Measurements from ENCODE around the gene MUCL3. TPM values are rescaled to one million over a fixed set of nuclear protein-coding genes. Genes with fewer than 3 reads are reported as not detected.

Gene MUCL3
- total and polyA plus RNA-seq, 2 of the 8 experiments (the other 6 are each of a cell fraction or from before 2014, with no cell fraction given) = 0.15 to 0.37 TPM

DNA sequence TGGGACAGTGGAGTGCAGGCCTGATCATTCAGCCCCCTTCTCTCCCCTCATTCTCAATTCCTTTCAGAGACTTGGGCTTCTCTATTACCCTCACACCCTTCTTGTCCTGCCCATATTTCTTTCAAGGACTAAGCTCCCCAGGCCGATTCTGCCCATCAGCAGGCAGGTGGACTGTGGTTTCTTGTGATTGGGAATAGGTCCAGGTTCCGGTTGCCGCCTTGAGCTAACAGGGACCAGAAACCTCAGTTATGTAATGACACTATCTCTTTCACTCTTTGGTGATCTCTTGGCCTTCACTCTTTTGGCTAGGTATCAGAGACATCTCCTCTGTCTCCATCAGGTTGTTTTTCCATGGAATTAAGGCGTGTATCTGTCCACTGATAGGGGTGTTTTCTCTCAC, 6.5 kb downstream of the MUCL3 start:
- no peak overlapping the region for H3K18ac ChIP-seq (ENCODE audit: extremely low read depth, low read length)
- TF ChIP-seq, protein P1, sequence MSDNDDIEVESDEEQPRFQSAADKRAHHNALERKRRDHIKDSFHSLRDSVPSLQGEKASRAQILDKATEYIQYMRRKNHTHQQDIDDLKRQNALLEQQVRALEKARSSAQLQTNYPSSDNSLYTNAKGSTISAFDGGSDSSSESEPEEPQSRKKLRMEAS (IDR thresholded peaks at IDR 0.05) = no peak
- TF ChIP-seq, protein P2, sequence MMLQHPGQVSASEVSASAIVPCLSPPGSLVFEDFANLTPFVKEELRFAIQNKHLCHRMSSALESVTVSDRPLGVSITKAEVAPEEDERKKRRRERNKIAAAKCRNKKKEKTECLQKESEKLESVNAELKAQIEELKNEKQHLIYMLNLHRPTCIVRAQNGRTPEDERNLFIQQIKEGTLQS (IDR thresholded peaks at IDR 0.05; ENCODE audit: insufficient read depth, low read depth, low read length) = no peak
- TF ChIP-seq RAD21 (IDR thresholded peaks at IDR 0.05 in 1 of 2, conservative IDR thresholded peaks at IDR 0.05 in 1 of 2; ENCODE audit: low read depth in 2 of 2, low read length in 2 of 2) (no peak), RBBP5 (IDR thresholded peaks at IDR 0.05; ENCODE audit: borderline replicate concordance, low read depth, low read length) (no peak), CREB1 (IDR thresholded peaks at IDR 0.05) (no peak), SRF (IDR thresholded peaks at IDR 0.05; ENCODE audit: low read depth, low read length) (no peak), KDM1A (IDR thresholded peaks at IDR 0.05; ENCODE audit: borderline replicate concordance, low read length) (no peak), NRF1 (IDR thresholded peaks at IDR 0.05; ENCODE audit: low read depth, low read length) (no peak), PHF8 (conservative IDR thresholded peaks at IDR 0.05; ENCODE audit: low read depth, low read length) (no peak)
- no peak overlapping the region for H2BK12ac ChIP-seq (ENCODE audit: low read depth, low read length)
- no peak overlapping the region for H2BK5ac ChIP-seq (ENCODE audit: low read depth, low read length)
- peaks cover 0 to 3% (median 0%) of the 10 kb centered on the region in 4 experiments; a peak in 1 of 7 replicates for H3K27me3 ChIP-seq (replicated peaks in 1 of 4; ENCODE audit: control insufficient read depth in 3 of 4, extremely low read depth in 1 of 4, insufficient read depth in 3 of 4, low read length in 3 of 4)
- no peak overlapping the region for H2AK5ac ChIP-seq (ENCODE audit: low read depth, low read length)
- H2BK15ac ChIP-seq (ENCODE audit: low read length) = no peak overlapping the region
- no peaks in the 10 kb centered on the region for H3K36me3 ChIP-seq (ENCODE audit: control insufficient read depth in 2 of 4, insufficient read depth in 4 of 4, low read length in 3 of 4)
- H2AFZ ChIP-seq (ENCODE audit: low read length) = no peak overlapping the region
- H4K20me1 ChIP-seq (replicated peaks in 1 of 2; ENCODE audit: control insufficient read depth in 1 of 2, insufficient read depth in 2 of 2, low read length in 2 of 2) = no peaks in the 10 kb centered on the region
- H3K4me1 ChIP-seq (replicated peaks in 1 of 4; ENCODE audit: control insufficient read depth in 3 of 4, insufficient read depth in 4 of 4, low read length in 3 of 4) = peaks cover 2 to 7% (median 5%) of the 10 kb centered on the region in 4 experiments; a peak in 5 of 7 replicates
- H3K27ac ChIP-seq (ENCODE audit: low read depth, low read length) = no peak overlapping the region
- H4K8ac ChIP-seq (ENCODE audit: extremely low read depth, insufficient read depth, low read length) = no peak overlapping the region
- H3K23ac ChIP-seq (ENCODE audit: insufficient read length) = no peak overlapping the region
- H3K56ac ChIP-seq (replicated peaks; ENCODE audit: insufficient read length, low read depth, low read length) = no peak overlapping the region
- no peak overlapping the region for H3K14ac ChIP-seq (ENCODE audit: insufficient read length)
- POLR2A ChIA-PET (ENCODE audit: partially characterized antibody) = no interaction called here
- no peak overlapping the region for H4K5ac ChIP-seq (ENCODE audit: insufficient read length, low read depth, low read length)
- H2BK120ac ChIP-seq (replicated peaks; ENCODE audit: low read depth, low read length) = no peak overlapping the region
- no peak overlapping the region for H3K4ac ChIP-seq (replicated peaks; ENCODE audit: insufficient read length, low read depth, low read length)
- no peak overlapping the region for H3K9ac ChIP-seq (replicated peaks in 1 of 4; ENCODE audit: extremely low read depth in 1 of 4, low read depth in 3 of 4, low read length in 3 of 4)
- no peak overlapping the region for H2BK20ac ChIP-seq (ENCODE audit: low read length)
- WGBS, 2 experiments (ENCODE audit: extremely low coverage in 1 of 2, insufficient coverage in 1 of 2, insufficient read length in 1 of 2, insufficient replicate concordance in 2 of 2, low coverage in 1 of 2, low lambda C conversion rate in 2 of 2, missing lambda C conversion rate in 1 of 2) = 93% methylated on average over 4 of the region's 4 CpGs; no CpG with 5 or more reads in 1 of the 2 experiments
- DNase-seq (ENCODE audit: low read depth in 1 of 2, low spot score in 2 of 2) (no peak), FAIRE-seq (no peak)
- H3K4me2 ChIP-seq (ENCODE audit: insufficient read depth in 1 of 2, low read depth in 2 of 2, low read length in 2 of 2) = no peak overlapping the region
- no peaks in the 10 kb centered on the region for H3K79me2 ChIP-seq (ENCODE audit: control insufficient read depth in 1 of 2, insufficient read depth in 2 of 2, low read length in 2 of 2)
- H3K9me3 ChIP-seq (ENCODE audit: insufficient read depth in 2 of 2, low read depth in 1 of 2, low read length in 1 of 2) = no peaks in the 10 kb centered on the region
- no peaks in the 10 kb centered on the region for H3K79me1 ChIP-seq (ENCODE audit: low read depth, low read length)
- H3K4me3 ChIP-seq (ENCODE audit: extremely low read depth in 1 of 4, insufficient read depth in 2 of 4, low read depth in 3 of 4, low read length in 4 of 4) = no peak overlapping the region
- no peak overlapping the region for H4K91ac ChIP-seq (replicated peaks; ENCODE audit: insufficient read length, low read length)
- no peaks in the 10 kb centered on the region; the same call in 1 of the 2 replicates for H3K23me2 ChIP-seq (ENCODE audit: low read depth, low read length)
- CTCF ChIA-PET (ENCODE audit: partially characterized antibody) = interaction anchor here (0.6 to 1.9 kb wide), 9 partner anchors 15 to 415 kb away, joined by 3 to 7 read pairs (median 3); no protein-coding TSS in a partner anchor

Measured in H1 (cell line).